Mucosa of rectum (tissue), 2 donors: Measurements from ENCODE around the gene BTG2.

Experiments used
- H3K27ac ChIP-seq, 2 donors: one replicate each; pipeline ENCODE4 v1.7.0; 2013; ENCODE audit warnings: inconsistent platforms in 2 of 2, low read depth in 2 of 2, low read length in 2 of 2
- H3K27me3 ChIP-seq, 2 donors: one replicate each; pipeline ENCODE4 v1.7.0; 2013; ENCODE audit warnings: low read length in 2 of 2; ENCODE audit not compliant: control insufficient read depth in 2 of 2, insufficient read depth in 2 of 2
- H3K36me3 ChIP-seq, 2 donors: one replicate each; pipeline ENCODE4 v1.7.0; 2013; ENCODE audit warnings: low read length in 2 of 2; ENCODE audit not compliant: control insufficient read depth in 2 of 2, insufficient read depth in 2 of 2
- H3K4me1 ChIP-seq, 2 donors: one replicate each; pipeline ENCODE4 v1.7.0; 2013; ENCODE audit warnings: low read length in 2 of 2, mild to moderate bottlenecking in 1 of 2; ENCODE audit not compliant: control insufficient read depth in 2 of 2, insufficient read depth in 2 of 2
- H3K4me3 ChIP-seq, 2 donors: one replicate each; pipeline ENCODE4 v1.7.0; 2013; ENCODE audit warnings: low read length in 2 of 2
- H3K9ac ChIP-seq, 2 donors: one replicate each; pipeline ENCODE4 v1.7.0; 2013; ENCODE audit warnings: low read length in 2 of 2, low read depth in 1 of 2, mild to moderate bottlenecking in 1 of 2
- H3K9me3 ChIP-seq, 2 donors: one replicate each; pipeline ENCODE4 v1.7.0; 2013; ENCODE audit warnings: low read length in 2 of 2; ENCODE audit not compliant: control insufficient read depth in 2 of 2
- donor health status: healthy.
- donor health status: Normal muscosa, but diverticular disease.

BTG2 gene

GRCh38 chr1:203270448-203270847, 34.9 kb upstream of the BTG2 start:
- no peaks in the 10 kb centered on the region for H3K27me3 ChIP-seq
- H3K4me3 ChIP-seq: no peak overlapping the region
- H3K27ac ChIP-seq: no peak overlapping the region
- no peak overlapping the region for H3K9ac ChIP-seq
- H3K9me3 ChIP-seq: no peaks in the 10 kb centered on the region
- H3K4me1 ChIP-seq: peaks cover 29 to 30% of the 10 kb centered on the region in 2 donors
- no peaks in the 10 kb centered on the region for H3K36me3 ChIP-seq

GRCh38 chr1:203271018-203271743, 34.1 kb upstream of the BTG2 start:
- no peaks in the 10 kb centered on the region for H3K9me3 ChIP-seq
- H3K4me3 ChIP-seq: no peak overlapping the region
- H3K9ac ChIP-seq: no peak overlapping the region
- H3K4me1 ChIP-seq: peaks cover 29 to 30% of the 10 kb centered on the region in 2 donors
- no peak overlapping the region for H3K27ac ChIP-seq
- no peaks in the 10 kb centered on the region for H3K36me3 ChIP-seq
- H3K27me3 ChIP-seq: no peaks in the 10 kb centered on the region

- Histone ChIP-seq H3K27ac (no peak overlapping the region), H3K4me3 (no peak overlapping the region), H3K4me1 (peaks cover 29 to 30% of the 10 kb centered on the region in 2 donors)
These were observed 33.2 kb upstream of the BTG2 start for GRCh38 chr1:203271962-203272632.

GRCh38 chr1:203272633-203273205, 32.6 kb upstream of the BTG2 start:
- H3K9me3 ChIP-seq: no peaks in the 10 kb centered on the region
- peaks cover 27 to 34% of the 10 kb centered on the region in 2 donors for H3K4me1 ChIP-seq
- H3K36me3 ChIP-seq: no peaks in the 10 kb centered on the region
- peak overlapping the region; percentile 10 to 61 for H3K9ac ChIP-seq
- H3K27me3 ChIP-seq: no peaks in the 10 kb centered on the region
- H3K27ac ChIP-seq: peak overlapping the region in 1 of 2 donors; percentile 66
- peak overlapping the region; percentile 48 to 65 for H3K4me3 ChIP-seq

More at GRCh38 chr1:203271962-203272632, 33.2 kb upstream of the BTG2 start:
- no peaks in the 10 kb centered on the region for H3K9me3 ChIP-seq
- no peak overlapping the region for H3K9ac ChIP-seq
- H3K27me3 ChIP-seq: no peaks in the 10 kb centered on the region
- H3K36me3 ChIP-seq: no peaks in the 10 kb centered on the region

- H3K27me3 ChIP-seq: no peaks in the 10 kb centered on the region
- H3K27ac ChIP-seq: peak overlapping the region; percentile 66 to 85
- peak overlapping the region; percentile 48 to 65 for H3K4me3 ChIP-seq
- peak overlapping the region; percentile 10 to 61 for H3K9ac ChIP-seq
- peaks cover 30 to 40% of the 10 kb centered on the region in 2 donors for H3K4me1 ChIP-seq
- H3K9me3 ChIP-seq: no peaks in the 10 kb centered on the region
- no peaks in the 10 kb centered on the region for H3K36me3 ChIP-seq
These were observed 32.0 kb upstream of the BTG2 start for GRCh38 chr1:203273206-203273868.

- peak overlapping the region; percentile 10 to 61 for H3K9ac ChIP-seq
- H3K9me3 ChIP-seq: no peaks in the 10 kb centered on the region
- no peaks in the 10 kb centered on the region for H3K36me3 ChIP-seq
- no peaks in the 10 kb centered on the region for H3K27me3 ChIP-seq
- H3K27ac ChIP-seq: peak overlapping the region; percentile 66 to 85
- H3K4me1 ChIP-seq: peaks cover 37 to 39% of the 10 kb centered on the region in 2 donors
- H3K4me3 ChIP-seq: peak overlapping the region in 1 of 2 donors; percentile 65
These were observed 31.3 kb upstream of the BTG2 start for GRCh38 chr1:203273869-203274602.

- peak overlapping the region in 1 of 2 donors; percentile 22 for H3K4me3 ChIP-seq
- H3K4me1 ChIP-seq: peaks cover 40 to 41% of the 10 kb centered on the region in 2 donors
- peak overlapping the region; percentile 66 to 85 for H3K27ac ChIP-seq
- H3K9me3 ChIP-seq: no peaks in the 10 kb centered on the region
- peak overlapping the region in 1 of 2 donors; percentile 61 for H3K9ac ChIP-seq
- H3K36me3 ChIP-seq: no peaks in the 10 kb centered on the region
- no peaks in the 10 kb centered on the region for H3K27me3 ChIP-seq
These were observed 30.5 kb upstream of the BTG2 start for GRCh38 chr1:203274603-203275381.

GRCh38 chr1:203275656-203276272, 29.6 kb upstream of the BTG2 start:
- H3K4me3 ChIP-seq: no peak overlapping the region
- no peak overlapping the region for H3K9ac ChIP-seq
- peaks cover 39 to 41% of the 10 kb centered on the region in 2 donors for H3K4me1 ChIP-seq
- H3K36me3 ChIP-seq: no peaks in the 10 kb centered on the region
- no peaks in the 10 kb centered on the region for H3K9me3 ChIP-seq
- H3K27ac ChIP-seq: peak overlapping the region in 1 of 2 donors; percentile 33
- H3K27me3 ChIP-seq: no peaks in the 10 kb centered on the region

GRCh38 chr1:203276408-203276807, 28.9 kb upstream of the BTG2 start:
- H3K9me3 ChIP-seq: no peaks in the 10 kb centered on the region
- peak overlapping the region in 1 of 2 donors; percentile 44 for H3K27ac ChIP-seq
- no peaks in the 10 kb centered on the region for H3K27me3 ChIP-seq
- H3K36me3 ChIP-seq: no peaks in the 10 kb centered on the region
- no peak overlapping the region for H3K9ac ChIP-seq
- H3K4me3 ChIP-seq: no peak overlapping the region
- peaks cover 36 to 39% of the 10 kb centered on the region in 2 donors for H3K4me1 ChIP-seq
